ENCODE data around the gene SECISBP2L. TPM values are rescaled to one million over a fixed set of nuclear protein-coding genes. Genes with fewer than 3 reads are reported as not detected.

Gene SECISBP2L
- total RNA-seq, 2 donors from 2014 or later: 39.6 to 46.4 TPM

DNA sequence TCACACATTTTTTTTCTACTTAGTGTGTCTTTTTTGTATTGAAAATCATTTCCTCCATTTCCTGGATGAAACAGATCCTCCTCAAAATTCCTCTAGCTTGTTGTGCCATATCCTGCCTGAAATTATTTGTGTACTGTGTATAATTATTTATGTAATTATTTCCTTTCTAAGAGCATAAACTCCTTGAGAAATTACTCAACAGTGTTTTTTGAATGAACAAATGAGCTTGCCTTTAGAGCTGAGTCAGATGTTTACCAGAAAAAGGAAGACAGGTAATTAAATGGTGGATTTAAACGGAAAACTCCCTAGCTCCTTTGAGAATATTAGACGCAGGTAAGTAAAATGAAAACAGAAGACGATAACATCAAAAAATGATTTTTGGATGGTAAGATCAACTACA is 13.2 kb upstream of the SECISBP2L start:
- H3K27ac ChIP-seq: no peak overlapping the region
- H3K36me3 ChIP-seq: no peaks in the 10 kb centered on the region
- no peaks in the 10 kb centered on the region for H3K27me3 ChIP-seq (replicated peaks; ENCODE audit: insufficient read depth)
- no peaks in the 10 kb centered on the region for H3K4me1 ChIP-seq (replicated peaks)
- 75% methylated on average over 3 of the region's 3 CpGs for WGBS
- intact Hi-C loops (cut with DNase I): no loop called here
- H3K4me3 ChIP-seq: no peak overlapping the region
- H3K9me3 ChIP-seq: no peaks in the 10 kb centered on the region
- DNase-seq (ENCODE audit: low spot score): no peak
- TF ChIP-seq, protein P1, sequence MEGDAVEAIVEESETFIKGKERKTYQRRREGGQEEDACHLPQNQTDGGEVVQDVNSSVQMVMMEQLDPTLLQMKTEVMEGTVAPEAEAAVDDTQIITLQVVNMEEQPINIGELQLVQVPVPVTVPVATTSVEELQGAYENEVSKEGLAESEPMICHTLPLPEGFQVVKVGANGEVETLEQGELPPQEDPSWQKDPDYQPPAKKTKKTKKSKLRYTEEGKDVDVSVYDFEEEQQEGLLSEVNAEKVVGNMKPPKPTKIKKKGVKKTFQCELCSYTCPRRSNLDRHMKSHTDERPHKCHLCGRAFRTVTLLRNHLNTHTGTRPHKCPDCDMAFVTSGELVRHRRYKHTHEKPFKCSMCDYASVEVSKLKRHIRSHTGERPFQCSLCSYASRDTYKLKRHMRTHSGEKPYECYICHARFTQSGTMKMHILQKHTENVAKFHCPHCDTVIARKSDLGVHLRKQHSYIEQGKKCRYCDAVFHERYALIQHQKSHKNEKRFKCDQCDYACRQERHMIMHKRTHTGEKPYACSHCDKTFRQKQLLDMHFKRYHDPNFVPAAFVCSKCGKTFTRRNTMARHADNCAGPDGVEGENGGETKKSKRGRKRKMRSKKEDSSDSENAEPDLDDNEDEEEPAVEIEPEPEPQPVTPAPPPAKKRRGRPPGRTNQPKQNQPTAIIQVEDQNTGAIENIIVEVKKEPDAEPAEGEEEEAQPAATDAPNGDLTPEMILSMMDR (IDR thresholded peaks at IDR 0.05): no peak
- TF ChIP-seq POLR2A (IDR thresholded peaks at IDR 0.05) (no peak), POLR2AphosphoS5 (IDR thresholded peaks at IDR 0.05) (no peak)

DNA sequence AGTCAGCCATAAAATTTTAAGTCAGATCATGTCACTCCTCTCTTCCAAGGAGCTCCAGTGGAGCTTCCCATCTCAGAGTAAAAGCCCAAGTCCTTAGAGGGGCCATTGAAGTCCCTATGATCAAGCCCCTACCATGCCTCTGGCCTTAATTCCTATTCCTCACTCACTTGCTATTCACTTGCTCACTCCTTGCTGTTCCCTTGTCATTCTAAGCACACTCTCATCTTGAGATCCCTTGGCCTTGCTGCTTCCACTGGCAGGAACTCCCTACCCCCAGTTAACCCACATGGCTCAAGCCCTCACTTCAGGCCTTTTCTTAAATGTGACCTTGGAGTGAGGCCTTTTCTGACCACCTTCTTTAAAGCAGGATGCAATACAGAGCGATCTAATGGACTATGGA is 12.3 kb upstream of the SECISBP2L start:
- 97% methylated on average over 1 of the region's 1 CpG for WGBS
- TF ChIP-seq POLR2AphosphoS5 (IDR thresholded peaks at IDR 0.05): no peak
- no peak for TF ChIP-seq POLR2A (IDR thresholded peaks at IDR 0.05)
- TF ChIP-seq, protein P1 (IDR thresholded peaks at IDR 0.05): no peak
- Histone ChIP-seq H3K4me1 (replicated peaks) (no peaks in the 10 kb centered on the region), H3K27me3 (replicated peaks; ENCODE audit: insufficient read depth) (no peaks in the 10 kb centered on the region), H3K36me3 (no peaks in the 10 kb centered on the region), H3K4me3 (no peak overlapping the region), H3K9me3 (no peaks in the 10 kb centered on the region), H3K27ac (no peak overlapping the region)
- DNase-seq (ENCODE audit: low spot score): no peak
- intact Hi-C loops (cut with DNase I): no loop called here

DNA sequence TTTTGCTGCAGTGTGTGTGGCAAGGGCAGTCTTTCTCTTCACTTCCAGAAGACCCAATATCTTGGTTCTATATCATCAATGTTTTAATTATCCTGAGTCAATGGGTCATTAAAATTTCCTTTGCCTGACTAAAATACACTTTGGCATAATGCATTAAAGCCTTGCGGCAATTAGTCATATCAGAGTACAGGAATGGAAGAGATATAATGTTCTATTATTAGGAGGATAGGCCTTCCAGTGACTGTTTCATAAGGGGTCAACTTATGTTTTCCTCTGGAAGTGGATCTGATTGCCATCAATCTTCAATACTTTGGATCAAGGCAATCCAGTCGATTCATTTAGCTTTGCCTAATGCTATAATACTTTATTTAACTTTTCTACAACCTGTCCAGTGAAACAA is 9.4 kb upstream of the SECISBP2L start:
- intact Hi-C loops (cut with DNase I): no loop called here
- Histone ChIP-seq H3K36me3 (no peaks in the 10 kb centered on the region), H3K27me3 (replicated peaks; ENCODE audit: insufficient read depth) (no peaks in the 10 kb centered on the region), H3K4me3 (no peak overlapping the region), H3K9me3 (no peaks in the 10 kb centered on the region), H3K27ac (no peak overlapping the region), H3K4me1 (replicated peaks) (no peaks in the 10 kb centered on the region)
- no peak for DNase-seq (ENCODE audit: low spot score)
- 93% methylated on average over 2 of the region's 2 CpGs for WGBS
- TF ChIP-seq, protein P1 (IDR thresholded peaks at IDR 0.05): no peak
- TF ChIP-seq POLR2AphosphoS5 (IDR thresholded peaks at IDR 0.05) (no peak), POLR2A (IDR thresholded peaks at IDR 0.05) (no peak)

DNA sequence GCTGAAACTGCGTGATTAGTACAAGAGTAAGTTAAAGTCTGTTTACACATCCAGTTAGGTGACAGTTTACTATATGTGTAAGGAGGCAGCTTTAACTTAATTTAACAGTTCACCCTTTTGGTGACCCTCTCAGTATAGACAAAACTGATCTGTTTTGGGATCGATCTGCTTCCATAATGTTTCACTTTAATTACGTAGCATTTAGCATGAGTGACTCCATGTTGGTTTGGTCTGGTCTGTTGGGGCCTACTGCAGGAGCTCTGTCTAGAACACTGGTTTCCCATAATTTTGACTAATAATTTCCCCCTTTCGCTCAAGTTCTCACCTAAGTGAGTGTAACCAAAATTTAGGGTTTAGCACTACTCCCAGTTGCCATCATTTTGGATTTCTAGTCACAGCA is 6.4 kb upstream of the SECISBP2L start:
- WGBS: 91% methylated on average over 4 of the region's 4 CpGs
- H3K9me3 ChIP-seq: no peaks in the 10 kb centered on the region
- DNase-seq (ENCODE audit: low spot score): no peak
- TF ChIP-seq, protein P1 (IDR thresholded peaks at IDR 0.05): no peak
- no peak for TF ChIP-seq POLR2A (IDR thresholded peaks at IDR 0.05)
- no peak for TF ChIP-seq POLR2AphosphoS5 (IDR thresholded peaks at IDR 0.05)
- no peaks in the 10 kb centered on the region for H3K36me3 ChIP-seq
- intact Hi-C loops (cut with DNase I): no loop called here
- no peak overlapping the region for H3K4me3 ChIP-seq
- H3K27me3 ChIP-seq (replicated peaks; ENCODE audit: insufficient read depth): no peaks in the 10 kb centered on the region
- no peak overlapping the region for H3K27ac ChIP-seq
- no peaks in the 10 kb centered on the region for H3K4me1 ChIP-seq (replicated peaks)

DNA sequence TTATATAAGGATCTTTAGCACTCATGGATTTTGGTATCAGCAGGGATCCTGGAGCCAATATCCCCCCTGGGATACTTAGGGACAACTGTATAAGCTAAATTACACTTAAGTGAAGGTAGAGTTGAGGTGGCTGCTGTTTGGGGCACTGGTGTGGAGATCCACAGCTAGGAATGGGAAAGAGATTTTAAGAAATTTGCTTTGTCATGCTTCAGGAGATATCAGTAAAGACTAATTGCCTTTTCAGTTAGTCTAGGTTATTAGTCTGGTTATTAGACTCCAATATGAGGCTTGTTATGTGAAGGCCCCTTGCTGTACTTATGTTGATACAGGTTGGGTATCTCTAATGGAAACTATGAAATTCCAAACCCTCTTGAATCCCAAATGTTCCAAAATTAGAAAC is 1.2 kb upstream of the SECISBP2L start:
- H3K36me3 ChIP-seq: no peaks in the 10 kb centered on the region
- H3K4me1 ChIP-seq (replicated peaks): no peaks in the 10 kb centered on the region
- no peaks in the 10 kb centered on the region for H3K9me3 ChIP-seq
- H3K4me3 ChIP-seq: no peak overlapping the region
- intact Hi-C loops (cut with DNase I): loop anchor here (10.0 kb wide), 3 partner anchors 107 to 377 kb away; partner anchors contain the start of genes COPS2 and FGF7
- TF ChIP-seq POLR2A (IDR thresholded peaks at IDR 0.05): no peak
- no peak for TF ChIP-seq POLR2AphosphoS5 (IDR thresholded peaks at IDR 0.05)
- TF ChIP-seq, protein P1 (IDR thresholded peaks at IDR 0.05): no peak
- DNase-seq (ENCODE audit: low spot score): no peak
- no peak overlapping the region for H3K27ac ChIP-seq
- no peaks in the 10 kb centered on the region for H3K27me3 ChIP-seq (replicated peaks; ENCODE audit: insufficient read depth)

Data from prostate gland (tissue), 2 donors.